HG03520 (cell line): ENCODE measurements around the gene PLCH1.
"Not testable (repeated sequence)": the region's sequence is repeated elsewhere in the genome, so short reads cannot be mapped to it uniquely, and the experiment has no call there.

Source experiments
- ATAC-seq: cut with Tn5 transposase; IDR thresholded peaks from one replicate; pipeline ENCODE4 v1.9.1; 2021; ENCODE audit warnings: mild to moderate bottlenecking, moderate library complexity; ENCODE audit not compliant: unreplicated experiment

The PLCH1 gene

DNA sequence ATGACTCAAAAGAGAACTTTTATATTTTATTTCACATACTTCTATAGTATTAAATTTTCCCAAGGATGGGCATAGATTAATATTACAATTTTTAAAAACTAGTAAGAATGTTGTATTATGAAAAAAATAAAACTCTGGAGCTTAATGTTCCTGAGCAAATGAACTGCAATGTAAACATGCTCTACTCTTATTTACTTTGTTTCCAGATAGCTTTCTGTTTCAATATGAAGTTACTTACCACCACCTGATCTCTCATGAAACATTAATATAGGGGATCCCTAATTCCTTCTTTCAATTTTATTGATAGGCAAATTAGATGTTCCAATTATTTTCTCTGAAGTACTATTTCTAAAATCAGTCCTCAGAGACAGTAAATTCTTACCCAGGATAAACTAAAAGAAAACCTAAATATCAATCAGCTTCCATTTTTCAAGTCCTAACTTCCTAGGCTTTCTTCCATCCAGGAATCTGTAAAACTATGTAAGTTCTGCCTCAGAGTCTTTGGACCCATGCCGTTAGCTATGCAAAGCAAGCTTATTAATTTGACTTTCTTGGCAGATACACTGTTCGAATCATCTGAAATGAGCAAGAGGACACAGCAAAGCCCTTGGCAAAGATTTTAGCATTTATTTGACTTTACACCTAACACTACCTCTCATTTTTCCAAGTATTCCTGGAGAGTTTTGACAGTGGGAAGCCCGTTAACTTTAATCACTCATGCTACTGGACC, 93.2 kb downstream of the PLCH1 start:
- no peak for ATAC-seq

DNA sequence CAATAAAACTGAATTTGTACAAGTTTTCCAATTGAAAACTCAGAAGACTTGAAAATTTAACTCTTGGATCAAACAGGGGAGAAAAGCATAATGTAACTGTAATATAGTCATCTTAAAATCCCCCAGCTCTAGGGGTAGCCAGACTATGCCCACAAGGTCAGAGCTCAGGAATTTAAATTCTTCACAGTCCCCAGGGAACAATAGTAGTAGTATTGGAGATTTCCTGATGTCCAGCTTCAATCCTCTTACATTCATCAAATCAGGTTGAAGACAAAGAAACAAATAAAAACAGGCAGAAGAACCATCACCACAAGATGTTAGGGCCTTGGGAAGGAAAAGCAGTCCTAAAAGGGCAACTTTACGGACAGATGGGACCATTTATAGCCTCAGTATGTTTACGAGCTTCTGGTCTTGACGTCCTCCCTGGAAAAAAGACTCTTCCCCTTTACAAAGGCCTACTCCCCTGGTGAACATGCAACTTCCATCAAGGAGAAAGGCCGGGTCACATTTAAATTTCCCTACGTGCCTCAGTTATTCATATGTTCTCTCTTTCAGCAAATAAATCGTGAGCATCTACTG, 96.8 kb downstream of the PLCH1 start:
- no peak for ATAC-seq

DNA sequence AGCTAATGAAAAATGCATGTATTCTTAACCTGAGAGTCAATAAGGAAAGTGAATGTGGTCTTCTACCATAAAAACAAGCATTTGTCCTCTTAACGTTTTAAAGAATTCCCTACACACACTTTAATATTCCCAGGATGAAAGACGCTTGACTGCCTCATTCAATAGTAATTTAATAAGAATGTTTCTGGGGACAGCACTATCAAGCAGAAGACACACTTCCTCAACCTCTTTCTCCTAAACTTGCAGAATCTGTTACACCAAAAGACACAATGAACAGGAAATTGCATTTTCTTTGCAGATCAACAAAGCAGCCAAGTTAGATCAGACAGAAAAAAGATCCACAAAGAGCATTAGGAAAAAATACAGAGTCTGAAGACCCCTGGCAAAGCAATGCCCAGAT, 97.7 kb downstream of the PLCH1 start:
- ATAC-seq, result no peak

DNA sequence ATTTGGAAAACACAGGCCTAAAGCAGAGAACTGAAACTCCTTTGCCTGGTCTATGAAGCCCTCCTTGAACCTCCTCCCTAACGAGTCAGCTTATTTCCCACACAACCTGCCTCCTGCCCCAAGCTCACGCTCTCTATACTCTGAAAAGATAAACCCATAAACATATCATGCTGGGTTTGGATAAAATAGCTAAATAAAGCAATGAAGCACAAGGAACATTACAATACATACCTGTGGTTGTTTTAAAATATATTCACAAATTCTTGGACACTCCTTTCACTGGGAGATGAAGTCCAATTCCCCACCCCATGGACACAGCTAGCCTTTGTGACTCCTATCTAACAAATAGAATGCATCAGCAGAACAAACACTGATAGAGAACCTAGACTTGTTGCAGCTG, 98.2 kb downstream of the PLCH1 start:
- no peak for ATAC-seq

DNA sequence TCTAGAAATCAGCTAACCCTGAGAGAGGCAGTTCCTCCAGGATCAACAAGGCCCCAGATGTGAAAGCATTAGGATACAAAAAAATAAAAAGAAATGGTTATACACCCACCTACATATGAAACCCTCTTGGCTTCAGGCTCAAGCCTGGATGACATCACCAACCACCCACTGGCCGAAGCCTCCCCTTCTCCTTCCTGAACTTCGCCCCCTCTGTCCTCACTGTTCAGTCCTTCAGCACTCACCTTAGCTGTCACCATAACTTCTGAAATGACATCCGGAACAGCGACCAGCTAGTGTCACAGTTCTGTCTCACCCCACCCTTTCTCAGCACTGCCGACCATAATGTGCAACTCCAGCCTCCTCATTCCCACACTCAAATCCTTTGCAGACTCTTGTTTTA, 98.7 kb downstream of the PLCH1 start:
- no peak for ATAC-seq

DNA sequence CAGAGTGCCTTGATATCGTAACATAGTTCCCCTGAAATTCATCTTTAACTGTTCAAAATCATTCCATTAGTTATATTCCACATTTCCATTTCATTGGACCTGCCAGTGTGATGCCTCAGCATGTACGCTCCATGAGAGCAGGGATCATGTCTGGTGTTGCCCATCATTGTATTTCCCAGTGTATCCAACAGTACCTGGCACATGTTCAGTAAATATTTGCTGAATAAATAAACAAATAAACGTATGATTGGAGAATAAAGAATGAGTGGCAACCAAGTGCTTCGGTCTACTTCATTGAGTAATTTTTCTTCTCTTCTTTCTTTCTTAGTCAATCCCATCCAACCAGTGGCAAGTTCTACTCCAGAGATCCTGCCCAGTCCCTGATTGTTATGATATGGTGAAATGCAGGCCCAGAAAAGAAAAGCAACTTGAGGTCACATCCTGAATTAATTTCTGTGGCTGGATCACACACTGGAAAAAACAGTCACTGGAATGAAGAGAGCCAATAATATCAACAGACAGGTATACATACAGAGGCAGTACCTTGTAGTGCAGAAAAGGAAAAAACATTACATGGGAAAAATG, 101.2 kb downstream of the PLCH1 start:
- no peak for ATAC-seq

DNA sequence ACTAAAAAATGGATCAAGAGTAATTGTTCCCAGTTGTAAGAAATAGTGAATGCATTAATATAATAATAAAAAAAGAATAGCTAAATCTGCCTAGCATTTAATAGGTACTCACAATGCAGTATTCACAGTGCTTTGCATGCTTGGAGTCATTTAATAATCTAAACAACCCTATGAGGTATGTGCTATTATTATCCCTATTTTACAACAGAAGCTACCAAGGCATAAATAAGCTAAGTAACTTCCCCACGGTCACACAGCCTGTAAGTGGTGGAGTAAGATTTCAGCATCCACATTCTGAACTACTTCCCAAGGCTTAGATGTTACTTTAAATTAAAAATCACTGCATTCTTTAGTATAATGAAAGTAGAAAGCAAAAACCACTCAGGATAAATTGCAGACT, 102.9 kb downstream of the PLCH1 start:
- ATAC-seq, result no peak

DNA sequence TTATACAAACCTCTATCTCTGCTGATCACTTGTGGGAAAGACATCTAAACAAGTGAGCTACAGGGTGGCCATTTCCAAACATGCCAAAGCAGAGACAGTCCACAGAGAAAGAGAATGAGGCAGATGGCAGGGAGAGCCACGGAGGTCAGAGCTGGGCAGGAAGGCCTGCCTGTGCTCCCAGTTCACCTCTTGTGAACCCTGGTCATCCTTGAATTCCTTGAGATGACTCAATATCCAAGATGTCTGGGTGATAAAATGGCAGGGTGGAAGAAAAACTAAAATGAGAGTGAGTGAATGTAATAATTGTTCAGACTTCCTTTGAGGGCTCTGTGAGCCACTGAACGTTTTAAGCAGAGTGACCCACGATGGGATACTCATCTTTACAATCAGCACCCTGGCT, 104.8 kb downstream of the PLCH1 start:
- ATAC-seq, result no peak

DNA sequence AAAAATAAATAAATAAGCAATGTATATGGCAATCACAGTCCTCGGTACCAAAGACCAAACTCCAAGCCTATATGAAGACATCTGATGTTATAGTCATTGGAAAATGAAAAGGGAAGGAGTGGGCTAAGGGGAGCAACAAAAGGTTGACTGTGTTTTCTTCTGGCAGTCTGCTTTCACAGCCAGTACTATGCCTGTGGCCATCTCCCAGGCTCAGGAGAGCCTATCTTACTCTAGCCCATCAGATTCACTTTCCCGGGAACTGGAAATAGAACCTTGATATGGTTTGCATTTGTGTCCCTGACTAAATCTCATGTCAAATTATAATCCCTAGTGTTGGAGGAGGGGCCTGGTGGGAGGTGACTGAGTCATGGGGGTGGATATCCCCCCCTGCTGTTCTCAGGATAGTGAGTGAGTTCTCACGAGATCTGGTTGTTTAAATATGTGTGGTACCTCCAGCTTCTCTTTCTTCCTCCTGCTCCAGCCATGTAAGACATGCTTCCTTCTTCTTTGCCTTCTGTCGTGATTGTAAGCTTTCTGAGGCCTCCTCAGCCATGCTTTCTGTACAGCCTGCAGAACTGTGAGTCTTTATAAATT, 105.3 kb downstream of the PLCH1 start:
- ATAC-seq, result no peak

DNA sequence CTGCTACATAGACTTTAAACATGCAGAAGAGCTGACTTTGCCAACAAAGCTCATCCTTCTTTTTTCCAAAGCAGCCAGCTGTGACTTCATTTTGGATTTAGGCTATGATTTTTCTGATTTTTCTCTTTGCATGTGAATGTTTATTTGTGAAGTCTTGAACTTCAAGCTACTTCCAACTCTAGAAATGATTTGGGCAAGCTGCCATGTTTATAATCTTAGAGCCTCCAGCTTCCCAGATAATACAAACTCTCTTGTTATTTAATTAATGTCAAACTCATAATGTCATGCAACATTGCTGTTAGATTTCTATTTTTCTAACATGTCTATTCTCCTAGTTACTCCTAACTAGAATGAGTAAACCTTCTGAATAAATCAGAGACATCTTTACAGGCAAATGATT, 106.4 kb downstream of the PLCH1 start:
- ATAC-seq, result not testable (repeated sequence)

DNA sequence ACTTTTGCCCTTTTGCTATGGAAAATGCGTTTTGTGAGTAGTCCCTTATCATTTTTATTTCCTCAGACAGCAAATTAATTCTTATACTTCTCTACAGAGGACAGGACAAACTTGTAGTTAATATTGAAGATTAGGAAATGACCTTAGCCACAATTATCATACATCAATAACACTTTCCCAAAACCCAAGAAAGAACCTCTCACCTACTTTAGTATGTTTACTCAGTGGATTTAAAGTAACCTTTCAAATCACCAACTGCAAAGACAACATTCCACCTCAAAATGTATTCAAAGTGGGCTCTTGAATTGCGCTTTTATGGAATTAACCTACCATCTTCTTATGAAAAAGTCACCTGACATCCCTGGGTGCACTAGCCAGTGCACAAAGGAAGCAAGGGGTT, 107.3 kb downstream of the PLCH1 start:
- ATAC-seq, result no peak

DNA sequence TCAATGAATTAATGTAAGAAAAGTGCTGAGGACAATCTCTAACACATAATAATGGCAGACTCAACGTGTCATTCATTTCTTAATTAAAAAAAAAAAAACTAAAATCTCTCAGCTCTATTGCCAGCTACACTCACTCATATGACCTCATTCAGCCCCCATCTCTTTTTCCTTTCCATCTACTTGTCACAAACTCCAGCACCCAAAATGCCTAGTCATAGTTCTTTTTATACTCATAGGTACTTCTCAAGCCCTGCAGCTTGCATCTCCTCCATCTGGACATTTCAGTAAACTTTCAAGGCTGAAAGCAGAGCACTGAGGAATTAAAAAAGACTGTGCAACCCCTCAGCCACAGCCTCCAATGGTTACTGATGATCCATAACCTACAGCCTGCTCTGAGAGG, 109.8 kb downstream of the PLCH1 start:
- ATAC-seq, result no peak

DNA sequence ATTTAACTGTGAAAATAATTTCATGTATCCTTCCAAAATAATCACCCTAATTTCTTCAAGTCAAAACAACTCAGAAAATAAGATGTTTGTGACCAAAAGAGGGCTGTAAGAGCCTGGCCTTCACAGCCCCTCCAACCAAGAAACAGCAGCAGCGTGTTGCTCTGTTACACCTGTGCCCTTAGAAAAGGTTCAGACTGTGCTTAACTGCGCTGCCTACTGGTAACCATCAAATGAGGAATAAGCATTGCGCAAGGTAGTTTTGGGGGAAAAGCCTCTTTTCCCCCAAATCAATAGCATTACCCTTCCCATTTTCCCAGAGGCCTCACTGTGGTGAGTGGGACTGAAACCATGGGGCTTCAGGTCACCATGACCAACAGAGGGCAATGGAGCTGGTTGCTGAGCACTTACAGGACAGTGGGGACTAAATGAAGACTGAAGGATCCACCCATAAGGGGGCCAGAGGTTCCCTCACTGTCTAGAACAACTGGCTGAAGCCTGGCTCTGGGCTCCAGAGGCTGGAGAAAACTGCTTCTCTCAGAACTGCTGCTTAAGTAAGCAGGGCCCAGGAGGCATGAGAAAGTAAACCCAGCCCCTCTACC, 110.7 kb downstream of the PLCH1 start:
- ATAC-seq, result no peak

DNA sequence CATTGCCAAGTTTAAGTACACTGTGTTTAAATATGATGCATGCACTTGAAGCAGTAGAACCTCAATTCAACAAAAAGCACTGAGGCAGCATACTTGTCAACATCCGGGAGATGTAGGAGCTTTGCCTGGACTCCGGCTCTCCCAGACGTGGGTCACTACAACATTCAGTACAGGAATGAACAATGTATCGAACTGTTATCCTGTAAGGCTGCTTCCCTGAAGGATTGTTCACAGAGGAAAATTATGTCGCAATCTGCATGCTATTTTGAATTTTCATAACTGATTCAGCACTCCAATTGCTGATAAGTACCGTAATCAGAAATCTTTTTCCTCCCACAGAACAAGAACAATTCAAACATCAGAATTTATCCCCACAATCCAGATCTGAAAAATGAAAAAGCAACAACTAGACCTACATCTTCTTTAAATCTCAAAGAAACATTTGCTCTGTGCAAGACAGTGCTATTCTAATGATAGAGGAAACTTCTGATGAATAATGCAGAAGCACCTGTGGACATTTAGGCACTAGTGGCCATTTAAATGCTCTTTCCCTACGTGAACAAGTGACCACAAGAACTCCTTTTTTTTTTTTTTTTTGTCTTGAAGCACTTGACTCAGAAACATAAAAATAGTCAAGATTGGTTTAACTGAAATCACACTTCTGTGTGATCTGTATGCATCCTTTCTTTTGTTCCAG, 113.4 kb downstream of the PLCH1 start:
- no peak for ATAC-seq

DNA sequence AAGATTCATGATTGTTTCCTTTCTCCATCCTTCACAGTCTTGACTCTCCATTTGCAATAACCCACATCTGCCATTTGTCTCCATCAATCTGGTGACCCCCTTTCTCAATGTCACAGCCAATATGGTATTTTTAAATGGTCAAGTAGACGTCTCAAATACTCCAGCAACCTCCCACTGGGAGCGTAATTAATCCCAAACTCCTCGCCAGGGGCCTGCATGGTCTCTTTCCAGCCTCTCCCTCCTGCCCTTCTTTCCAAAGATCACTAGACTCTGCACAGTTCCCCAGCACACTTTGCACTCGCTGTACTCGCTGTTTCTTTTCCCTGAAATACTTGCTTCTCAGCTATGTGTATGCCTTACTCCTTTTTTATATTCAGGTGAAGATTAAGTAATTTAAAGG, 115.3 kb downstream of the PLCH1 start:
- ATAC-seq, result no peak

DNA sequence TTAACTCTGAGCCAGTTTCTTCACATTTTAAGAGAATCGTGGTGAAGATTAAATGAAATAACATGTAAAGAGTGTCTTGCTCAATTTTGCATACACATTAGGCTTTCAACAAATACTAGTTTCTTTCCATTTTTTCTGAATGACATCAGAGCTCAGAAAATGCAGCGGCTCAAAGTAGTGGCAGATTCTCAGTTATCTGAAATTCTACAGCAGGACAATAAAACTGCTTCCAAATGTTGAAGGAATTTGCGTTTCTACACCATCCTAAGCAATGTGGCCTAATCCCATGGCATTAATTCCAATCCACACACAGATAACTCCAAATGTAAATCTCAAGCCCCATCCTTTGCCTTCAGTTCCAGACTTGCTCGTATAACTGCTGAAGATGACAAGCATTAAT, 115.8 kb downstream of the PLCH1 start:
- ATAC-seq, result no peak

DNA sequence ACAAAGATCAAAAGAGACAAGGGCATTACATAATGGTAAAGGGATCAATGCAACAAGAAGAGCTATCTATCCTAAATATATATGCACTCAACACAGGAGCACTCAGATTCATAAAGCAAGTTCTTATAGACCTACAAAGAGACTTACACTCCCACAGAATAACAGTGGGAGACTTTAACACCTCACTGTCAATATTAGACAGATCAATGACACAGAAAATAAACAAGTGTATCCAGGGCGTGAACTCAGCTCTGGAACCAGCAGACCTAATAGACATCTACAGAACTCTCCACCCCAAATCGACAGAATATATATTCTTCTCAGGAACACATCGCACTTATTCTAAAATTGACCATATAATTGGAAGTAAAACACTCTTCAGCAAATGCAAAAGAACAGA, 122.2 kb downstream of the PLCH1 start:
- ATAC-seq, result not testable (repeated sequence)

DNA sequence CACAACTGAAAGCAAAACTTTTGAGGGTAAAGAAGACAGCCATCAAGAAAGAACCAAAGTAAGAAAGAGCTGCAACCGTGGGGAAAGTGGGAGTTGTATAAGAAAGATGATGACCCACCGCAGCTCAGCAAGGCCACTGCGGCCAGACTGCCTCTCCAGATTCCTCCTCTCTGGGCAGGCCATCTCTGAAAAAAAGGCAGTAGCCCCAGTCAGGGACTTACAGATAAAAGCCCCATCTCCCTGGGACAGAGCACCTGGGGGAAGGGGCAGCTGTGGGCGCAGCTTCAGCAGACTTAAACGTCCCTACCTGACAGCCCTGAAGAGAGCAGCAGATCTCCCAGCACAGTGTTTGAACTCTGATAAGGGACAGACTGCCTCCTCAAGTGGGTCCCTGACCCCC, 124.3 kb downstream of the PLCH1 start:
- ATAC-seq, result not testable (repeated sequence)

DNA sequence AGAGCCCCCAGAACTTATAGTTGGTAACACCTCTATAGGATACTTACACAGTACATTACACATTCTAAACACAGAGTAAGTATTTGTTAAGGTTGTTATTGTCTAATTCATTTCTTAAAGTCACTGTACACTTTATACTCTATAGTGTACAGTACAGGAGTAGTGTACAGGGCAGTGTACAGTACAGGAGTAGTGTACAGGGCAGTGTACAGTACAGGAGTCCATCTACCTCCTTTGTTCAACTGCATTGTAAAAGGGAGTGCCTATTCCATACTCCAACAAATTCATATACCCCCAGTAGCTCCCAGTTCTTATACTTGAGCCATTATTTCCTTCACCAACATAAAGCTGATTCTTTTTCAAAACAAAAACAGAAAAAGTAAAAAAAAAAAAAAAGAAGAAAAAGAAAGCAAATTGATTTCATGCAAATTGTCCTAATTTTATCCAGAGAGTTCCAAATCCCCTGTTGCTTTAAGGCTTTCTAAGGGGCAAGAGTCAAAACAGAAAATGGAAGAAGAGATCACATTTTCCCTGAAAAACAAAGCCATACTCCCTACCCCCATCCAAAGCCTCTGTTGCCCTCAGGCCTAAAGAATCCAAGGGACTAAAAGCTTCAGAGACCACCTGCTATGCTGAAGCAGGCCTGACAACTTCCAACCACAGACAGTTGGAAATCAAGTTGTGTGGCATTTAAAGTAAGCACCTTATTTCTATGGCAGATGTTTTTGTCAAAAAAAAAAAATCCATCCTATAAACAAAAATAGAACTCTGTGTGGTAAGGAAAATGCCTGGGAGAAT, 125.6 kb downstream of the PLCH1 start:
- ATAC-seq, result no peak

DNA sequence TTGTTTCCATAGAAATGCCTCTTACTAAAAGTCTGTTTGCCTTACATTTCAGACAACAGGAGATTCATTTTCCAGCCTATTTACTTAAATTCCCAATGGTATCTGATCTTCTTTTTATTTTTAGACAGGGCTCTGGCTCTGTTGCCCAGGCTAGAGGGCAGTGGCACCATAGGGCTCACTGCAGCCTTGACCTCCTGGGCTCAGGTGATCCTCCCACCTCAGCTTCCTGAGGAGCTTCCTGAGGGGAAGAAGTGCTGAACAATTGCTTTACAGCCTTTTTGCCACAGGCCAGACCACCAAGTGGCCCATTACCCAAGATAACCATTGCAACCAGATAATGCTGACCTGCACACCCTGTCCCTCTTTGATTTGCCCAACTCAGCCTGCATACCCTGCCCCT, 126.3 kb downstream of the PLCH1 start:
- ATAC-seq, result no peak
